ENCODE results near the gene TOMM40.
"Not testable (repeated sequence)": the region's sequence is repeated elsewhere in the genome, so short reads cannot be mapped to it uniquely, and the experiment has no call there.

Gene TOMM40

GRCh38 chr19:44900328-44901244 is 9.5 kb downstream of the TOMM40 start:
- DNase-seq = no peak

- no peak for DNase-seq
Observed at GRCh38 chr19:44903216-44903601, 12.2 kb downstream of the TOMM40 start.

- peak; percentile 18 for DNase-seq
Observed at GRCh38 chr19:44903602-44904425, 12.8 kb downstream of the TOMM40 start.

GRCh38 chr19:44904426-44904994 is 13.5 kb downstream of the TOMM40 start:
- no peak for DNase-seq

- no peak for DNase-seq
Observed at GRCh38 chr19:44905437-44906160, 14.5 kb downstream of the TOMM40 start, which contains the start of gene APOE. Gene APOE, plus strand, starts transcription at chr19:44905796. Its CDS starts 829 bp downstream, at chr19:44906625.

GRCh38 chr19:44907613-44908012 is 16.6 kb downstream of the TOMM40 start:
- no peak for DNase-seq

GRCh38 chr19:44908074-44908835 is 17.2 kb downstream of the TOMM40 start:
- no peak for DNase-seq

GRCh38 chr19:44908836-44909261 is 17.8 kb downstream of the TOMM40 start:
- no peak for DNase-seq

GRCh38 chr19:44909775-44910174 is 18.7 kb downstream of the TOMM40 start:
- DNase-seq = no peak

GRCh38 chr19:44911896-44912295 is 20.8 kb downstream of the TOMM40 start:
- DNase-seq = not testable (repeated sequence)

GRCh38 chr19:44912854-44913253 is 21.8 kb downstream of the TOMM40 start:
- no peak for DNase-seq

GRCh38 chr19:44913512-44914432 is 22.7 kb downstream of the TOMM40 start:
- not testable (repeated sequence) for DNase-seq

- DNase-seq = peak; percentile 84
Observed at GRCh38 chr19:44914433-44915206, 23.6 kb downstream of the TOMM40 start, which contains the start of gene APOC1. Gene APOC1, plus strand, starts transcription at chr19:44914608. Its CDS starts 284 bp downstream, at chr19:44914892.

- no peak for DNase-seq
Observed at GRCh38 chr19:44924243-44924725, 33.2 kb downstream of the TOMM40 start.

- peak; percentile 11 for DNase-seq
Observed at GRCh38 chr19:44925114-44925891, 34.2 kb downstream of the TOMM40 start.

GRCh38 chr19:44926245-44927077 is 35.4 kb downstream of the TOMM40 start:
- DNase-seq = not testable (repeated sequence)

- DNase-seq = no peak
Observed at GRCh38 chr19:44927746-44928145, 36.7 kb downstream of the TOMM40 start.

GRCh38 chr19:44930088-44930487 is 39.0 kb downstream of the TOMM40 start:
- DNase-seq = no peak
